Gastroesophageal sphincter (tissue), 3 donors: ENCODE data around the gene FYCO1.

Source experiments
- CTCF ChIP-seq, 4 experiments: fragments of 200-600 bp in 2 of 4; fragments of 450-650 bp in 2 of 4; sonication (generic) in 1 of 4; IDR thresholded peaks; one replicate each; pipeline ENCODE4 v1.5.1; 2017 to 2019; ENCODE audit warnings: antibody characterized with exemption in 4 of 4, mild to moderate bottlenecking in 2 of 4, moderate library complexity in 2 of 4
- EP300 ChIP-seq: sonication (generic); formaldehyde crosslinking; IDR thresholded peaks from one replicate; pipeline ENCODE4 v1.6.1; 2017; ENCODE audit warnings: antibody characterized with exemption, mild to moderate bottlenecking
- POLR2A ChIP-seq, 2 donors: fragments of 450-650 bp; IDR thresholded peaks; one replicate each; pipeline ENCODE4 v1.6.1; 2017; ENCODE audit warnings: antibody characterized with exemption in 2 of 2, mild to moderate bottlenecking in 2 of 2, moderate library complexity in 1 of 2
- POLR2AphosphoS5 ChIP-seq: sonication (generic); formaldehyde crosslinking; IDR thresholded peaks from one replicate; pipeline ENCODE4 v1.6.1; 2017; ENCODE audit warnings: antibody characterized with exemption

- TF ChIP-seq CTCF (IDR thresholded peaks at IDR 0.05) (no peak), POLR2A (IDR thresholded peaks at IDR 0.05) (no peak), POLR2AphosphoS5 (no peak), EP300 (no peak)
Observed at GRCh38 chr3:46008058-46008457, 12.4 kb upstream of the FYCO1 start.
